H1 (cell line): ENCODE measurements around the gene ATG9B. TPM values are rescaled to one million over a fixed set of nuclear protein-coding genes. Genes with fewer than 3 reads are reported as not detected.

Source experiments
- CTCF ChIA-PET: fragments of 300-600 bp; sonication (Branson Sonifier 250); formaldehyde crosslinking; loops from one replicate; lab custom pipeline; 2021; ENCODE audit not compliant: partially characterized antibody; lab: Charles Lee
- POLR2A ChIA-PET: fragments of 300-600 bp; sonication (Branson Sonifier 250); formaldehyde crosslinking; loops from one replicate; lab custom pipeline; 2021; ENCODE audit warnings: inconsistent platforms; ENCODE audit not compliant: partially characterized antibody; lab: Charles Lee
- DNase-seq, 2 experiments: peaks; one replicate each; pipeline versions ENCODE4 v3.0.0 to v3.0.0-alpha.2; 2010 to 2022; ENCODE audit warnings: low spot score in 2 of 2, low read depth in 1 of 2, mixed read lengths in 1 of 2
- FAIRE-seq: peaks from 2 replicates; lab custom pipeline; 2011; peaks lifted over from hg19 to GRCh38; lab: Jason Lieb, UNC
- H2AFZ ChIP-seq: 2 replicates; pipeline ENCODE4 v1.8.1; 2012; ENCODE audit warnings: low read length, inconsistent platforms
- H2AK5ac ChIP-seq: 2 replicates; pipeline ENCODE4 v1.6.1; 2013; ENCODE audit warnings: low read depth, low read length
- H2BK120ac ChIP-seq: replicated peaks from 2 replicates; pipeline ENCODE3; 2013; ENCODE audit warnings: low read depth, low read length, inconsistent platforms
- H2BK12ac ChIP-seq: 2 replicates; pipeline ENCODE4 v1.6.1; 2013; ENCODE audit warnings: low read depth, low read length
- H2BK15ac ChIP-seq: 2 replicates; pipeline ENCODE4 v1.6.1; 2013; ENCODE audit warnings: low read length
- H2BK20ac ChIP-seq: 2 replicates; pipeline ENCODE4 v1.6.1; 2013; ENCODE audit warnings: low read length
- H2BK5ac ChIP-seq: 2 replicates; pipeline ENCODE4 v1.6.1; 2013; ENCODE audit warnings: low read depth, low read length
- H3K14ac ChIP-seq: 2 replicates; pipeline ENCODE4 v1.6.1; 2013; ENCODE audit warnings: inconsistent platforms; ENCODE audit not compliant: insufficient read length
- H3K18ac ChIP-seq: 2 replicates; pipeline ENCODE4 v1.6.1; 2013; ENCODE audit warnings: low read length; ENCODE audit errors: extremely low read depth
- H3K23ac ChIP-seq: 2 replicates; pipeline ENCODE4 v1.6.1; 2013; ENCODE audit warnings: inconsistent platforms; ENCODE audit not compliant: insufficient read length
- H3K23me2 ChIP-seq: 2 replicates; pipeline ENCODE4 v1.6.1; 2013; ENCODE audit warnings: low read depth, low read length
- H3K27ac ChIP-seq: 2 replicates; pipeline ENCODE4 v1.6.1; 2011; ENCODE audit warnings: low read depth, low read length, inconsistent platforms
- H3K27me3 ChIP-seq, 4 experiments: replicated peaks in 1 of 4; 1 replicate in 1 of 4; 2 replicates in 3 of 4; pipeline versions ENCODE4 v1.6.1 to v1.8.1; 2011 to 2013; ENCODE audit warnings: low read length in 3 of 4, mild to moderate bottlenecking in 3 of 4, inconsistent platforms in 2 of 4, mixed read lengths in 2 of 4, moderate library complexity in 1 of 4; ENCODE audit not compliant: control insufficient read depth in 3 of 4, insufficient read depth in 3 of 4; ENCODE audit errors: extremely low read depth in 1 of 4
- H3K36me3 ChIP-seq, 4 experiments: 2 replicates each; pipeline versions ENCODE4 v1.6.1 to v1.8.1; 2011 to 2013; ENCODE audit warnings: mild to moderate bottlenecking in 4 of 4, low read length in 3 of 4, moderate library complexity in 2 of 4, control low read depth in 1 of 4, inconsistent platforms in 1 of 4; ENCODE audit not compliant: insufficient read depth in 4 of 4, control insufficient read depth in 2 of 4
- H3K4ac ChIP-seq: replicated peaks from 2 replicates; pipeline ENCODE3; 2013; ENCODE audit warnings: low read length, low read depth, mixed read lengths, inconsistent platforms; ENCODE audit not compliant: insufficient read length
- H3K4me1 ChIP-seq, 4 experiments: replicated peaks in 1 of 4; 1 replicate in 1 of 4; 2 replicates in 3 of 4; pipeline versions ENCODE4 v1.6.1 to v1.8.1; 2011 to 2013; ENCODE audit warnings: low read length in 3 of 4, inconsistent platforms in 2 of 4, mixed read lengths in 1 of 4; ENCODE audit not compliant: insufficient read depth in 4 of 4, control insufficient read depth in 3 of 4
- H3K4me2 ChIP-seq, 2 experiments: 2 replicates each; pipeline versions ENCODE4 v1.6.1 to v1.8.1; 2011 to 2013; ENCODE audit warnings: low read depth in 2 of 2, low read length in 2 of 2, control low read depth in 1 of 2, inconsistent platforms in 1 of 2, mild to moderate bottlenecking in 1 of 2; ENCODE audit not compliant: insufficient read depth in 1 of 2
- H3K4me3 ChIP-seq, 4 experiments: fragments of 200-600, 300-600 bp in 1 of 4; sonication (generic), shearing (Covaris generic), sonication (Bioruptor Twin) in 1 of 4; 2 replicates each; pipeline versions ENCODE4 v1.5.1 to v1.8.1; 2011 to 2016; ENCODE audit warnings: low read length in 4 of 4, low read depth in 3 of 4, control low read depth in 2 of 4, inconsistent platforms in 2 of 4, mild to moderate bottlenecking in 2 of 4, mixed read lengths in 1 of 4, moderate library complexity in 1 of 4; ENCODE audit not compliant: insufficient read depth in 2 of 4; ENCODE audit errors: extremely low read depth in 1 of 4
- H3K56ac ChIP-seq: replicated peaks from 2 replicates; pipeline ENCODE3; 2013; ENCODE audit warnings: low read depth, mild to moderate bottlenecking, mixed read lengths, low read length, inconsistent platforms; ENCODE audit not compliant: insufficient read length
- H3K79me1 ChIP-seq: 2 replicates; pipeline ENCODE4 v1.6.1; 2013; ENCODE audit warnings: low read depth, low read length, control low read depth
- H3K79me2 ChIP-seq, 2 experiments: 2 replicates each; pipeline versions ENCODE4 v1.6.1 to v1.8.1; 2012 to 2013; ENCODE audit warnings: low read length in 2 of 2, mild to moderate bottlenecking in 2 of 2, inconsistent platforms in 1 of 2; ENCODE audit not compliant: insufficient read depth in 2 of 2, control insufficient read depth in 1 of 2
- H3K9ac ChIP-seq, 4 experiments: replicated peaks in 1 of 4; 1 replicate in 1 of 4; 2 replicates in 3 of 4; pipeline versions ENCODE4 v1.6.1 to v1.8.1; 2011 to 2013; ENCODE audit warnings: low read depth in 3 of 4, low read length in 3 of 4, control low read depth in 2 of 4, mild to moderate bottlenecking in 2 of 4, moderate library complexity in 2 of 4, inconsistent platforms in 1 of 4; ENCODE audit errors: extremely low read depth in 1 of 4
- H3K9me3 ChIP-seq, 2 experiments: 2 replicates each; pipeline versions ENCODE4 v1.6.1 to v1.8.1; 2012 to 2013; ENCODE audit warnings: mild to moderate bottlenecking in 2 of 2, moderate library complexity in 2 of 2, control low read depth in 1 of 2, inconsistent platforms in 1 of 2, low read depth in 1 of 2, low read length in 1 of 2, mixed read lengths in 1 of 2; ENCODE audit not compliant: insufficient read depth in 2 of 2
- H4K20me1 ChIP-seq, 2 experiments: replicated peaks in 1 of 2; 2 replicates each; pipeline versions ENCODE3 to v1.8.1; 2011 to 2013; ENCODE audit warnings: inconsistent platforms in 2 of 2, low read length in 2 of 2, mild to moderate bottlenecking in 1 of 2; ENCODE audit not compliant: insufficient read depth in 2 of 2, control insufficient read depth in 1 of 2
- H4K5ac ChIP-seq: 2 replicates; pipeline ENCODE4 v1.6.1; 2013; ENCODE audit warnings: low read length, low read depth, mixed read lengths, inconsistent platforms; ENCODE audit not compliant: insufficient read length
- H4K8ac ChIP-seq: 2 replicates; pipeline ENCODE4 v1.8.0; 2013; ENCODE audit warnings: mild to moderate bottlenecking, moderate library complexity, low read length, inconsistent platforms; ENCODE audit not compliant: insufficient read depth; ENCODE audit errors: extremely low read depth
- H4K91ac ChIP-seq: replicated peaks from 2 replicates; pipeline ENCODE3; 2013; ENCODE audit warnings: low read length, mixed read lengths, inconsistent platforms; ENCODE audit not compliant: insufficient read length
- BACH1 ChIP-seq: IDR thresholded peaks from 2 replicates; pipeline ENCODE4 v1.6.1; 2012; ENCODE audit warnings: low read length, improper control_type of control experiment
- HDAC6 ChIP-seq: IDR thresholded peaks from one replicate; pipeline ENCODE4 v1.7.1; 2012; ENCODE audit warnings: low read depth, mild to moderate bottlenecking, inconsistent platforms, low read length, moderate library complexity
- MAFK ChIP-seq: IDR thresholded peaks from 2 replicates; pipeline ENCODE4 v1.6.1; 2012; ENCODE audit warnings: low read depth, mild to moderate bottlenecking, improper control_type of control experiment, low read length
- POLR2AphosphoS5 ChIP-seq: IDR thresholded peaks from 2 replicates; pipeline ENCODE4 v1.6.1; 2011; ENCODE audit warnings: low read depth, low read length
- RBBP5 ChIP-seq: IDR thresholded peaks from 2 replicates; pipeline ENCODE4 v1.7.1; 2012; ENCODE audit warnings: low read depth, mild to moderate bottlenecking, inconsistent platforms, low read length, moderate library complexity, borderline replicate concordance
- SAP30 ChIP-seq: fragments of 300-600 bp; sonication (generic); IDR thresholded peaks from 2 replicates; pipeline ENCODE4 v1.7.1; 2012; ENCODE audit warnings: low read length, moderate library complexity, mild to moderate bottlenecking, inconsistent platforms; ENCODE audit not compliant: insufficient read depth, insufficient replicate concordance
- SIN3A ChIP-seq, 2 experiments: IDR thresholded peaks in 1 of 2; conservative IDR thresholded peaks in 1 of 2; 2 replicates each; pipeline ENCODE4 v1.6.1; 2011 to 2012; ENCODE audit warnings: low read length in 2 of 2, improper control_type of control experiment in 1 of 2, low read depth in 1 of 2, mild to moderate bottlenecking in 1 of 2
- SIRT6 ChIP-seq: IDR thresholded peaks from one replicate; pipeline ENCODE4 v1.7.1; 2012; ENCODE audit warnings: low read length, inconsistent platforms
- TAF1 ChIP-seq: IDR thresholded peaks from 2 replicates; pipeline ENCODE4 v1.6.1; 2011; ENCODE audit warnings: mild to moderate bottlenecking, low read depth, low read length
- TEAD4 ChIP-seq: IDR thresholded peaks from 2 replicates; pipeline ENCODE4 v1.6.1; 2012; ENCODE audit warnings: low read depth, low read length, inconsistent platforms, mixed read lengths
- WGBS, 2 experiments: shearing (Covaris generic) in 1 of 2; methylation state at CpG; one replicate each; pipeline versions ENCODE4 v1.1.6 to v1.1.7; 2013 to 2015; ENCODE audit warnings: low lambda C conversion rate in 2 of 2, mixed read lengths in 2 of 2, inconsistent platforms in 1 of 2, low coverage in 1 of 2, missing lambda C conversion rate in 1 of 2; ENCODE audit not compliant: insufficient replicate concordance in 2 of 2, insufficient coverage in 1 of 2, insufficient read length in 1 of 2; ENCODE audit errors: extremely low coverage in 1 of 2, missing lambda C conversion rate in 1 of 2; 5-methylcytosine and 5-hydroxymethylcytosine counted together
- polyA plus RNA-seq, 7 experiments: library from polyadenylated mRNA; depleted of rRNA in 3 of 7; stranded (reverse) in 5 of 7; unstranded in 2 of 7; fragments of >200 nt in 5 of 7; fragments of 200-250 nt in 2 of 7; gene quantifications; 1 replicate in 5 of 7; 2 replicates in 1 of 7; 4 replicates in 1 of 7; pipeline versions ENCODE4 v1.2.1 to v1.2.3, GENCODE V29; 2011 to 2013; ENCODE audit warnings: missing spikeins in 2 of 7, mixed read lengths in 2 of 7
- total RNA-seq: library from RNA; stranded (reverse); fragmentation: NEBNext Ultra II Directional; extraction: Animal tissue kit (Norgen Biotek cat#: 25700); gene quantifications from 2 replicates; pipeline ENCODE4 v1.2.1, GENCODE V29; 2021

ATG9B gene
- total and polyA plus RNA-seq, 2 of the 8 experiments (the other 6 are each of a cell fraction or from before 2014, with no cell fraction given): 1.4 to 2.3 TPM

GRCh38 chr7:151010307-151011096 is 13.8 kb downstream of the ATG9B start:
- H4K5ac ChIP-seq: peak overlapping the region; percentile 39
- no peak for FAIRE-seq
- no peak overlapping the region for H3K27ac ChIP-seq
- no peak overlapping the region for H3K23ac ChIP-seq
- POLR2A ChIA-PET: interaction anchor here (0.8 to 2.5 kb wide), 5 partner anchors 9 to 49 kb away, joined by 3 to 16 read pairs (median 5); partner anchors contain the start of gene SLC4A2
- no peak overlapping the region for H3K14ac ChIP-seq
- no peak for DNase-seq
- no peak overlapping the region for H2AFZ ChIP-seq
- H3K79me2 ChIP-seq: no peaks in the 10 kb centered on the region
- H3K4me1 ChIP-seq: peaks cover 0 to 31% (median 24%) of the 10 kb centered on the region in 4 experiments; a peak in 6 of 7 replicates
- H3K9me3 ChIP-seq: no peaks in the 10 kb centered on the region
- peak overlapping the region; percentile 28 for H3K4ac ChIP-seq
- H3K4me3 ChIP-seq: peak overlapping the region in 2 of 4 experiments; percentile 24 to 33; a peak in 4 of 8 replicates
- H3K36me3 ChIP-seq: no peaks in the 10 kb centered on the region
- no peak overlapping the region for H2BK15ac ChIP-seq
- CTCF ChIA-PET: interaction anchor here (0.7 to 11.5 kb wide), 40 partner anchors 11 to 621 kb away, joined by 3 to 142 read pairs (median 4); partner anchors contain the start of genes ABCB8, ATG9B, CDK5 and NOS3
- H3K56ac ChIP-seq: no peak overlapping the region
- H3K79me1 ChIP-seq: no peaks in the 10 kb centered on the region; the same call in 1 of the 2 replicates
- WGBS, 2 experiments: 63% methylated on average over 18 of the region's 18 CpGs; no CpG with 5 or more reads in 1 of the 2 experiments
- peak overlapping the region in 2 of 4 experiments; percentile 5 to 14; a peak in 2 of 7 replicates for H3K9ac ChIP-seq
- H2BK5ac ChIP-seq: peak overlapping the region; percentile 54; the same call in 1 of the 2 replicates
- H2BK12ac ChIP-seq: peak overlapping the region; percentile 93; the same call in 1 of the 2 replicates
- peak overlapping the region; percentile 34 for H2BK120ac ChIP-seq
- H4K91ac ChIP-seq: peak overlapping the region; percentile 44
- peaks cover 0 to 3% (median 2%) of the 10 kb centered on the region in 4 experiments; a peak in 3 of 7 replicates for H3K27me3 ChIP-seq
- peak overlapping the region; percentile 70; the same call in 1 of the 2 replicates for H2AK5ac ChIP-seq
- peak overlapping the region; percentile 88 for H3K18ac ChIP-seq
- 0 out of 2 replicates have a peak overlapping the region, but pooled peaks have one; percentile 29 for H4K8ac ChIP-seq
- peak overlapping the region; percentile 82; the same call in 1 of the 2 replicates for H2BK20ac ChIP-seq
- H3K23me2 ChIP-seq: no peaks in the 10 kb centered on the region; the same call in 1 of the 2 replicates
- H3K4me2 ChIP-seq: peak overlapping the region; percentile 51 to 69
- no peaks in the 10 kb centered on the region for H4K20me1 ChIP-seq
- TF ChIP-seq HDAC6: no peak
- TF ChIP-seq BACH1: no peak
- TF ChIP-seq SIRT6: no peak
- no peak for TF ChIP-seq POLR2AphosphoS5
- no peak for TF ChIP-seq SAP30
- 0 out of 2 replicates have a peak, but pooled peaks have one; percentile 42 for TF ChIP-seq TEAD4
- TF ChIP-seq SIN3A (conservative IDR thresholded peaks at IDR 0.05 in 1 of 2, IDR thresholded peaks at IDR 0.05 in 1 of 2; ENCODE audit: low read depth in 1 of 2, low read length in 2 of 2): no peak
- no peak for TF ChIP-seq TAF1
- no peak for TF ChIP-seq MAFK
- TF ChIP-seq RBBP5: 0 out of 2 replicates have a peak, but pooled peaks have one; percentile 57
